ENCODE data around the gene SCD.

GRCh38 chr10:100360234-100360633 is 13.2 kb downstream of the SCD start:
- TF ChIP-seq, protein P1, sequence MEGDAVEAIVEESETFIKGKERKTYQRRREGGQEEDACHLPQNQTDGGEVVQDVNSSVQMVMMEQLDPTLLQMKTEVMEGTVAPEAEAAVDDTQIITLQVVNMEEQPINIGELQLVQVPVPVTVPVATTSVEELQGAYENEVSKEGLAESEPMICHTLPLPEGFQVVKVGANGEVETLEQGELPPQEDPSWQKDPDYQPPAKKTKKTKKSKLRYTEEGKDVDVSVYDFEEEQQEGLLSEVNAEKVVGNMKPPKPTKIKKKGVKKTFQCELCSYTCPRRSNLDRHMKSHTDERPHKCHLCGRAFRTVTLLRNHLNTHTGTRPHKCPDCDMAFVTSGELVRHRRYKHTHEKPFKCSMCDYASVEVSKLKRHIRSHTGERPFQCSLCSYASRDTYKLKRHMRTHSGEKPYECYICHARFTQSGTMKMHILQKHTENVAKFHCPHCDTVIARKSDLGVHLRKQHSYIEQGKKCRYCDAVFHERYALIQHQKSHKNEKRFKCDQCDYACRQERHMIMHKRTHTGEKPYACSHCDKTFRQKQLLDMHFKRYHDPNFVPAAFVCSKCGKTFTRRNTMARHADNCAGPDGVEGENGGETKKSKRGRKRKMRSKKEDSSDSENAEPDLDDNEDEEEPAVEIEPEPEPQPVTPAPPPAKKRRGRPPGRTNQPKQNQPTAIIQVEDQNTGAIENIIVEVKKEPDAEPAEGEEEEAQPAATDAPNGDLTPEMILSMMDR (IDR thresholded peaks at IDR 0.05): no peak
- TF ChIP-seq POLR2A (IDR thresholded peaks at IDR 0.05): no peak

Data from suprapubic skin (tissue), 3 donors.